Bronchial epithelial cell (primary cell): Measurements from ENCODE around the gene MRC2. TPM values are rescaled to one million over a fixed set of nuclear protein-coding genes. Genes with fewer than 3 reads are reported as not detected.
"Not testable (repeated sequence)": the region's sequence is repeated elsewhere in the genome, so short reads cannot be mapped to it uniquely, and the experiment has no call there.

Experiments used
- DNase-seq: peaks from one replicate; pipeline ENCODE4 v3.0.0-alpha.2; 2010; ENCODE audit warnings: low read depth
- FAIRE-seq: peaks from 2 replicates; lab custom pipeline; 2011; peaks lifted over from hg19 to GRCh38; lab: Jason Lieb, UNC
- H3K27me3 ChIP-seq: 2 replicates; pipeline ENCODE4 v1.5.1; 2011; ENCODE audit warnings: low read length; ENCODE audit not compliant: control insufficient read depth, insufficient read depth
- H3K36me3 ChIP-seq: 2 replicates; pipeline ENCODE4 v1.5.1; 2011; ENCODE audit warnings: low read length; ENCODE audit not compliant: control insufficient read depth, insufficient read depth
- H3K4me3 ChIP-seq: 2 replicates; pipeline ENCODE4 v1.5.1; 2011; ENCODE audit warnings: mild to moderate bottlenecking, low read depth, low read length, control low read depth
- total RNA-seq: library from RNA; depleted of rRNA; stranded (reverse); fragments of >200 nt; gene quantifications from 2 replicates; pipeline ENCODE4 v1.2.1, GENCODE V29; 2014
- TF ChIP-seq, protein P1 (sequence below): IDR thresholded peaks from 2 replicates; pipeline ENCODE4 v1.5.1; 2011; ENCODE audit warnings: mild to moderate bottlenecking, moderate library complexity, low read length, control low read depth, inconsistent platforms; ENCODE audit not compliant: insufficient read depth, severe bottlenecking

MRC2 gene
- total RNA-seq, 1 donor from 2014 or later = 9.2 TPM

DNA sequence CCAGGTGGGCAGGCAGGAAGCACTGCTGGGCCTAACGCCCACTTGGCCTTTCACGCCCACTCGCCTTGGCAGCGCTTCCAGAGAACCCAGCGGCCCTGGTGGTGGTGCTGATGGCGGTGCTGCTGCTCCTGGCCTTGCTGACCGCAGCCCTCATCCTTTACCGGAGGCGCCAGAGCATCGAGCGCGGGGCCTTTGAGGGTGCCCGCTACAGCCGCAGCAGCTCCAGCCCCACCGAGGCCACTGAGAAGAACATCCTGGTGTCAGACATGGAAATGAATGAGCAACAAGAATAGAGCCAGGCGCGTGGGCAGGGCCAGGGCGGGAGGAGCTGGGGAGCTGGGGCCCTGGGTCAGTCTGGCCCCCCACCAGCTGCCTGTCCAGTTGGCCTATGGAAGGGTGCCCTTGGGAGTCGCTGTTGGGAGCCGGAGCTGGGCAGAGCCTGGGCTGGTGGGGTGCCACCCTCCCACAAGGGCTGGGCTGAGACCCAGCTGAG lies 64.7 kb downstream of the MRC2 start:
- Histone ChIP-seq H3K36me3 (peaks cover 5% of the 10 kb centered on the region), H3K4me3 (no peak overlapping the region), H3K27me3 (no peaks in the 10 kb centered on the region)
- DNase-seq (no peak), FAIRE-seq (no peak)
- TF ChIP-seq, protein P1, sequence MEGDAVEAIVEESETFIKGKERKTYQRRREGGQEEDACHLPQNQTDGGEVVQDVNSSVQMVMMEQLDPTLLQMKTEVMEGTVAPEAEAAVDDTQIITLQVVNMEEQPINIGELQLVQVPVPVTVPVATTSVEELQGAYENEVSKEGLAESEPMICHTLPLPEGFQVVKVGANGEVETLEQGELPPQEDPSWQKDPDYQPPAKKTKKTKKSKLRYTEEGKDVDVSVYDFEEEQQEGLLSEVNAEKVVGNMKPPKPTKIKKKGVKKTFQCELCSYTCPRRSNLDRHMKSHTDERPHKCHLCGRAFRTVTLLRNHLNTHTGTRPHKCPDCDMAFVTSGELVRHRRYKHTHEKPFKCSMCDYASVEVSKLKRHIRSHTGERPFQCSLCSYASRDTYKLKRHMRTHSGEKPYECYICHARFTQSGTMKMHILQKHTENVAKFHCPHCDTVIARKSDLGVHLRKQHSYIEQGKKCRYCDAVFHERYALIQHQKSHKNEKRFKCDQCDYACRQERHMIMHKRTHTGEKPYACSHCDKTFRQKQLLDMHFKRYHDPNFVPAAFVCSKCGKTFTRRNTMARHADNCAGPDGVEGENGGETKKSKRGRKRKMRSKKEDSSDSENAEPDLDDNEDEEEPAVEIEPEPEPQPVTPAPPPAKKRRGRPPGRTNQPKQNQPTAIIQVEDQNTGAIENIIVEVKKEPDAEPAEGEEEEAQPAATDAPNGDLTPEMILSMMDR = no peak

DNA sequence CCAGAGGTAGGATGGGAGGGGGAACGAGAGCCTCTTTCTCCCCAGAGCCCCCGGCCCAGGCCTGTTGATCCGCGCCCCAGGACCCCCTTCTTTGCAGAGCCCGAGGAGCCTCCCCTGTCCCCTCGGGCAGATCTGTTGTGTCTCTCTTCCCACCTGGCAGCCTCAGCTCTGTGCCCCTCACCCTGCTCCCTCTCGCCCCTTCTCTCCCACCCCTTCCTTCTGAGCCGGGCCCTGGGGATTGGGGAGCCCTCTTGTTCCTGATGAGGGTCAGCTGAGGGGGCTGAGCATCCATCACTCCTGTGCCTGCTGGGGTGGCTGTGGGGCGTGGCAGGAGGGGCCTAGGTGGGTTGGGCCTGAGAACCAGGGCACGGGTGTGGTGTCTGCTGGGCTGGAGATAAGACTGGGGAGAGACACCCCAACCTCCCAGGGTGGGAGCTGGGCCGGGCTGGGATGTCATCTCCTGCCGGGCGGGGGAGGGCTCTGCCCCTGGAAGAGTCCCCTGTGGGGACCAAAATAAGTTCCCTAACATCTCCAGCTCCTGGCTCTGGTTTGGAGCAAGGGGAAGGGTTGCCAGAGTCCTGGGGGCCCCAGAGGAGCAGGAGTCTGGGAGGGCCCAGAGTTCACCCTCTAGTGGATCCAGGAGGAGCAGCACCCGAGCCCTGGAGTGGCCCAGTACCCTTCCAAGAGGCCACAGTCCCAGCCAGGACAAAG lies 65.4 kb downstream of the MRC2 start:
- DNase-seq = no peak
- TF ChIP-seq, protein P1 = peak; percentile 56
- H3K27me3 ChIP-seq = no peaks in the 10 kb centered on the region
- no peak for FAIRE-seq
- peaks cover 5% of the 10 kb centered on the region for H3K36me3 ChIP-seq
- H3K4me3 ChIP-seq = no peak overlapping the region

DNA sequence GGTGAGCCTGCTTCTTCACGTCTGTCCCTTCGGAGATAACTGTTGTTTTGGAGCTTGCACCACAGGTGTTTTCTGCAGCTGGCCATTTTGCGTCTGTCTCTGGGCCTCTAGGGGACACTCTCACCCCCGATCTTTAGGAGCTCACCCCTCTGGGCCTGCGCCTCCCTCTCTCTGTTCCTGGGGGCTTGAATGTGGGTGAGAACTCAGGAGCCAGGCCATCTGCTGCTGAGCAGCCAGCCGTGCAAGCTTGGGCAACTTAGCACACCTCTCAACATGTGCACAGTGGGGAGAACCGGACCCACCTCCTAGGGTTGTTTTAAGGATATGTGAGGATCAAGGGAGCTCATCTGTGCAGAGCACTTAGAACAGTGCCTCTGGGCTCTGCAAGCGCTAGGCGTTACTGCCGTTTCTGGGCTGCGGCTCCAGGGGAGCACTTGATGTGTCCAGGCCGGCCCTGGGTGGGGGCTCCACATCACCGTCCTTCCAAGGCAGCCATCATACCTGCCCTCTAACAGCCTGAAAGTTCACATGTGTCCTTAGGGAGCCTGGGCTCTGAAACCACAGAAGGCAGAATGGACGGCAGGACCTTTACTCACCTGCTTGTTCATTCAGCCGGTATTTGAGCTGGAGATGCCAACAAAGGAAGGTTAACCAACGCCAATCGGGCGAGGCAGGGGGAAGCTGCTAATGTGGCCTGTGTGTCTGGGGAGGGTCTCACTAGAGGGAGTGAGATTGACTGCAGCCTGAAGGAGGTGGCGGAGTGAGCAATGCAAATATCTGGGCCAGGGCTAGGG lies 66.3 kb downstream of the MRC2 start:
- Histone ChIP-seq H3K36me3 (peaks cover 2% of the 10 kb centered on the region), H3K4me3 (no peak overlapping the region), H3K27me3 (no peaks in the 10 kb centered on the region)
- peak; percentile 46 for DNase-seq
- TF ChIP-seq, protein P1 = no peak
- FAIRE-seq = peak; percentile 77

DNA sequence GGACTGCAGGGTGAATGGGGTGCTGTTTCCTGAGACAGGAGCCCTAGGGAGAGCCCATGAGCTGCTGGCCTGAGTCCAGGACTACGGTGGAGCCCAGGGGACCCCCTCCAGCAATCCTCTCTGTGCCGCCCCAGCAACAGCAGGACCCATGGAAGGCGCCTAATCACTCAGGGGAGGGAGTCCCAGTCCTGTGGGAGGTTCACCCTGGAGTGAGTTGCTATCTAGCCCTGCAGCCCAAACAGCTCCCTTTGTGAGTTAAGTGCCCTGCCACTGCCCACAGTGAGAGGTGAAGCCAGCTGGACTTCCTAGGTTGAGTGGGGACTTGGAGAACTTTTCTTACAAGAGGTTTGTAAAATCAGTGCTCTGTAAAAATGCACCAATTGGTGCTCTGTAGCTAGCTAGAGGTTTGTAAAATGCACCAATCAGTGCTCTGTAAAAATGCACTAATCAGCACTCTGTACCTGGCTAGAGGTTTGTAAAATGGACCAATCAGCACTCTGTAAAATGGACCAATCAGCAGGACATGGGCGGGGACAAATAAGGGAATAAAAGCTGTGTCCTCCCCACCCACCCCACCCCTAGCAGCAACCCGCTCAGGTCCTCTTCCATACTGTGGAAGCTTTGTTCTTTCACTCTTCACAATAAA lies 67.7 kb downstream of the MRC2 start:
- DNase-seq = not testable (repeated sequence)

DNA sequence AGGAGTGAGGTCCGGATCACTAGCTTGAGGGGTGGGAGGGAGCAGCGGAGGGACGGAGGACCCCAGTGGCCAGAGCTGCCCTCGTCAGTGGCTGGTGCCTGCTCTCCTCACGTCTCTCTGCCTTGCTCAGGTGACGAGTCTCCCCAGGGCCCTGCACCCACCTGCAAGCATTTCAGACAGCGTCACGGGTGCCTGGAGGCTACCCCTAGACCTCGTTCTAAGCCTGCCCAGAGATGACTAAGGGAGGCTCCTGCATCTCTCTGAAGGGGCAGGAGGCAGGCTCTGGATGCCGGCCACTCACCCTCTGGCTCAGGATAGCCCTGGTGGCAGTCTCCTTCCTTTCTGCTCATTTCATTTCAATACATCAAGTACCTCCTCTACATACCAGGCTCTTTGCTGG lies 68.8 kb downstream of the MRC2 start:
- FAIRE-seq (no peak), DNase-seq (no peak)
- TF ChIP-seq, protein P1 = no peak
- H3K27me3 ChIP-seq = no peaks in the 10 kb centered on the region
- no peaks in the 10 kb centered on the region for H3K36me3 ChIP-seq
- H3K4me3 ChIP-seq = no peak overlapping the region

More for the DNA sequence above, 67.7 kb downstream of the MRC2 start:
- not testable (repeated sequence) for H3K36me3 ChIP-seq, H3K27me3 ChIP-seq, H3K4me3 ChIP-seq, FAIRE-seq
